Ramos (cell line): ENCODE measurements around the gene CTAG1A.
"Not testable (repeated sequence)": the region's sequence is repeated elsewhere in the genome, so short reads cannot be mapped to it uniquely, and the experiment has no call there.

Experiments
- in situ Hi-C: fragments of 300-500 bp; cut with MboI; formaldehyde crosslinking; loops from one replicate; pipeline ENCODE4 v1.14.3; 2022; ENCODE audit warnings: low sequenced_read_pairs; ENCODE audit not compliant: unreplicated experiment

Gene CTAG1A

DNA sequence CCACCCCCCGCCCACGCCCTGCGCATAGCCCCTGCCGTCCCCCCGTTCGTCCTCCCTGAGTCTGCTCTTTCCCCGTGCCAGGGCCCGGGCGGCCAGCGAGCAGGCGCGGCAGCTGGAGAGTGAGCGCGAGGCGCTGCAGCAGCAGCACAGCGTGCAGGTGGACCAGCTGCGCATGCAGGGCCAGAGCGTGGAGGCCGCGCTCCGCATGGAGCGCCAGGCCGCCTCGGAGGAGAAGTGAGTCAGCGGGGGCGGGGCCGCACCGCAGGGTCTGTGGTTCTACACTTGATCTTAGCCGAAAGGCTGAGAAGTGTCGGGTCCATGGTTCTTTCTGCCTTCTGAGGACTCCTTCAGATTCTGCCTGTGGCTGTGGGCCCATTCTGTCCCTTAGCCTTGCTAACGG lies 24.6 kb upstream of the CTAG1A start:
- in situ Hi-C loops, result not testable (repeated sequence)

DNA sequence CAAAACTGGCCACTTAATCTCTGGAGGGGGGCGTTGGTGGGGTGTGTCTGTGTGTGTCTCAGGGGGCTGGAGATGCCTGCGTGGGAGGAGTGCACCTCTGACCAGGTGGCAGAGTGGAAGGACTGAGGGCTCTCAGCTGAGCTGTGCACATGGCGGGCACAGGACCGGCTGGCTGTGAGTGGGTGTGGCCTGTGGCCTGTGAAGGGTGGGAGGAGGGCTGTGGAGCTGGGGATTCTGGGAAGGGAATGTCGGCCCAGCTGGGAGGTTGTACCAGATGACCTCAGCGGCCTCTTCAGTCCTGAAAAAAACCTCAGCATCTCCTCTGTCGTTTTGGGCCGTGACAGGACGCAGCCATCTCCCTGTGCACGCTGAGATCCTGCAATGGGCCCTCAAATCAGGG lies 22.6 kb upstream of the CTAG1A start:
- in situ Hi-C loops, result not testable (repeated sequence)

DNA sequence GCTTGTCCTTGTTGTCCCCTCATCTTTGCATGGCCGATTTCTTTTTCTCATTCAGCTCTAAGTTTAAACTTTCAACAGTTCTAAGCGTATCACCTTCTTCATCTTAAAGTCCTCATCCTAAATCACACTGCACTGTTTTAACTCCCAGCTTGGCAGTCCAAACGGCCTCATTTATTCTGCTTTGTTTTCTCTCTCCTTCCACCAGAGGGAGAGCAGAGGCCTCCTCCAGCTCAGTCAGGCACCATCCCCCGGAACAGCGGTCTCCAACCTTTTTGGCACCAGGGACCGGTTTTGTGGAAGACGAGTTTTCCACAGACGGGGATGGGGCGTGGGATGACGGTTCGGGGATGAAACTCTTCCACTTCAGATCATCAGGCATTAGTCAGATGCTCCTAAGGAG lies 14.6 kb upstream of the CTAG1A start:
- in situ Hi-C loops, result not testable (repeated sequence)

DNA sequence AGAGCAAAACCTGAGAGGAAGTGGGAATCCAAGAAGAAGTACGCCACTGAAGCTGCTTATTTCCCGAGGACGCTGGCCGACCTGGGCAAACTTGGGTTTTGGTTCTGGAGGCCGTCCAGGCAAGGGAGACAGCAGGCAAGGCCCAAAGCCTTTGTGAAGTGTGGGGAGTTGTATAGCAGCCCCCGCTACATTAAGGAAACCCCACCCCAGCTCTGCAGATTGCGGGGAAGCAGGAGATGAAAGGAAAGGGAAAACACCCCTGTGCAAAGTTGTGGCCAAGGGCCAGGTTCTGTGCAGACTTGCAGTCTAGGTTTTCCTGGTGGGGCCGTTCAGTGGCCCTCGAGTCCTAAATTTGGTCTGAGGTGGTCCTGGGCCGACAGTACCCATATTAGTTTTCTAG lies 11.9 kb upstream of the CTAG1A start:
- in situ Hi-C loops, result not testable (repeated sequence)

DNA sequence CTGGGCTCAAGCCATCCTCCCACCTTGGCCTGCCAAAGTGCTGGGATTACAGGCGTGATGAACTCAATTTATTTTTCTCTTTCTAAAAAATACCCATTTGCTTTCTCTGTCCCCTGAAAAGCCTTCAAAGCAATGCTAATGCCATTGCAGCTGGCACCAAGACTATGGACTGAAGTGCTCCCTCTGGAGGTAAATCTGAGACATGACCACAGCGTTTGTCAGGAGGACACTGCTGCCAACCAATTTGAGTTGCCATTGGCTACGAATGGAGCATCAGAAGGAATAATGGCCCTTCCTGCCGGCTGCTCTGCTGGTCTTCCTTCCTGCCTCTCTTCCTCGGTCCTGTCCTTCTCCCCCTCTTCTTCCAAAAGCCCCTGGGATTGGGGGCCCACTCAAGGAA lies 9.9 kb upstream of the CTAG1A start:
- in situ Hi-C loops, result loop anchor here (25.0 kb wide), 2 partner anchors 162 to 262 kb away; partner anchors contain the start of gene SMIM9

DNA sequence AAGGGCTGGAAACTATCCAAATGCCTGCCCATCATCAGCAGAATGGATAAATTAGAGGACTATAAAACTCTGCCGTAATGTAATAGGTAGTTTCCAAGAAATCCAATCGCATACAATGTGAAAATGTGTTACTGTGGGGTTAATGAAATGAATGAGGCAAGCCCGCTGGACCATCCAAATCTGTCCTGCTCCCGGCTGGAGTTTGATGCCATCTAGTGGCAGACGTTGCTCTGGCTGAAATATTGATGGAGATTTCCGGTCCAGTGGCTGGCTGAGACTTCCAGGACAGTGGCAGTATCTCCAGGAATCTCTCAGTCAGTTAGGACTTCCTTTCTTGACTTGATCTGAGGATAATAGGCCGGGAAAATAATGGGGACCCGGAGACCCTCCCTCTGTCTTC lies 1.9 kb upstream of the CTAG1A start:
- in situ Hi-C loops, result loop anchor here (25.0 kb wide), 2 partner anchors 154 to 254 kb away; partner anchors contain the start of gene SMIM9

DNA sequence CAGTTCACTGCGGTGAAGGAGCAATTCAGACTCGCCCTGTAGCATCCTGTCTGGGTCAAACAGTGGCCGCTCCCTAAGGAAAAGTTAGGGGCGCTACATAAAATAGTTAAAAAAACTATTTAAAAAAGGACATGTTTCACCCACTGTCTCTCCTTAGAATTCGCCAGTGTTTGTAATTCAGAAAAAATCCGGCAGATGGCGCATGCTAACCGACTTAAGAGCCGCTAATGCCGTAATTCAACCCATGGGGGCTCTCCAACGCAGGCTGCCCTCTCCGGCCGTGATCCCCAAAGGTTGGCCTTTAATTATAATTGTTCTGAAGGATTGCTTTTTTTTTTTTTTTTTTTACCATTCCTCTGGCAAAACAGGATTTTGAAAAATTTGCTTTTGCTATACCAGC lies 5.5 kb downstream of the CTAG1A start:
- in situ Hi-C loops, result loop anchor here (25.0 kb wide), 2 partner anchors 147 to 247 kb away; partner anchors contain the start of gene SMIM9

DNA sequence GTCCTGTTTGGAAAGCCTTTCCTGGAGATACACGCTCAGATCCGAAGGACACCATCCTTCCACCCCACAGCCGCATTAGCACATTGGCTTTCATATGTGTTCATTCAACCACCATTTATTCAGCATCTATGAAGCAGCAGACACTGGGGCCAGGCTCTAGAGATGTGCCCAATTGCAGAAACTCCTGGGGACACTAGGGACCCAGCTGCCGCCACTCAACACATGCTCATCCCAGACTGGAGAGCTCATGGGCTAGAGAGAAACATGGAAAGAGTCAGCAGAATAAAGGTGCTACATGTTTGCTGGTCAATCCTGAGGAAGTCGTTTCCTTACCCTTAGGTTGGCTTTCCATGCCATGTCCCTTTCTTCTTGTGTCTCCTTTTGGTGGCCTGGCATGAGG lies 7.6 kb downstream of the CTAG1A start:
- in situ Hi-C loops, result loop anchor here (25.0 kb wide), 2 partner anchors 145 to 245 kb away; partner anchors contain the start of gene SMIM9

DNA sequence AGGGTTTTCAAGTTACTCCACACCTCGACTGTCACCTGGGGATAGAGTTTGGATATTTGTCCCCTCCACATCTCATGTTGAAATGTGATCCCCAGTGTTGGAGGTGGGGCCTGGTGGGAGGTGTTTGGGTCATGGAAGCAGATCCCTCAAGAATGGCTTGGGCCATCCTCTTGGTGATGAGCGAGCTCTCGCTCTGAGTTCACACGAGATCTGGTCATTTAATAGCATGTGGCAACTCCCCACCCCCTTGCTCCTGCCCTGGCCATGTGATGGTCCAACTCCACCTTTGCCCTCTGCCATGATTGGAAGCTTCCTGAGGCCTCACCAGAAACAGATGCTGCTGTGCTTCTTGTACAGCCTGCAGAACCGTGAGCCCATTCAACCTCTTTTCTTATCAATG lies 8.3 kb downstream of the CTAG1A start:
- in situ Hi-C loops, result loop anchor here (25.0 kb wide), 2 partner anchors 144 to 244 kb away; partner anchors contain the start of gene SMIM9

DNA sequence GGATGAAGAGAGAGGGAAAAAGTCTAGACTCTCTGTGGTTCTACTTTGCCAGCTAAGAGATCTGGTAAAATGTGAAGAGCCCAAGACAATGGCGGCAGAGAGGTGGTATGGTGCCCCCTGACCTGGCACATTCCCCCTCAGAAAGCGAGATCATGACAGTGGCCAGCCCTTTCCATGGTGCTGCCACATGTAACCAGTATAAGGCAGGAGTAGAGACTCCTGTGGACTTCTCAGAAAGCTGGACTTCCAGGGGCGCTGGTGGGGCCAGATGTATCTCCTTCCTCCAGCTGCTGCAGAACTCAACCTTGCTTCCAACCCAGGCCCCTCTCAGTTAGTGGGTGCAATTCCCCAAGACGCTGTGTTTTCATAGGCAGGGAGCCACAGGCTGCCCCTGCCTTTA lies 9.6 kb downstream of the CTAG1A start:
- in situ Hi-C loops, result loop anchor here (25.0 kb wide), 2 partner anchors 143 to 243 kb away; partner anchors contain the start of gene SMIM9

DNA sequence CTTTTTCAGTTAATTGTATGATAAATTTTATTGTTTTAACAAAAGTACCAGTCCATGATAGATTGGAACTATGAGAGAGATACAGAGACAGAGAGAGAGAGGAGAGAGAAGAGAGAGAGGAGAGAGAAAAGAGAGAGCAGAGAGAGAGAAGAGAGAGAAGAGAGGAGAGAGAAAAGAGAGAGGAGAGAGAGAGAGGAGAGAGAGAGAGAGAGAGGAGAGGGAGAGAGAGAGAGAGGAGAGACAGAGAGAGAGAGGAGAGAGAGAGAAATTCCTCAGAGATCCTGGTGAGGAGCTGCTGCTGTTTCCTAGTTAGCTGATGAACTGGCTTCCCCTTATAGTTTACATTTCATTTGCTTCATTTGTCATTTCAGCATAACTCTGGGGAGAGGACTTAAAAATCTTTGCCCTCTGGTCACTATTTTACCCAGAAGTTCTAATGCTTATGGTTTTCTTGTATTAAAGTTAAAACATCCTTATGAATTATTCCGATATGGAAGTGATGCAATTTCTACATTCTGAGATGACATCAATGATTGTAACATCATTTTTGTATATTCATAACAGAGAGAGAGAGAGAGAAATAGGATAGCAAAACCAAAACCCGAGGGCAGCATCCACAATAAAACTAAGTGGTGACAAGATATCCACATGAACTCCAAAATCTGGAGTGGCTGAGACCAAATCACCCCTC lies 10.8 kb downstream of the CTAG1A start:
- in situ Hi-C loops, result loop anchor here (25.0 kb wide), 2 partner anchors 142 to 242 kb away; partner anchors contain the start of gene SMIM9

DNA sequence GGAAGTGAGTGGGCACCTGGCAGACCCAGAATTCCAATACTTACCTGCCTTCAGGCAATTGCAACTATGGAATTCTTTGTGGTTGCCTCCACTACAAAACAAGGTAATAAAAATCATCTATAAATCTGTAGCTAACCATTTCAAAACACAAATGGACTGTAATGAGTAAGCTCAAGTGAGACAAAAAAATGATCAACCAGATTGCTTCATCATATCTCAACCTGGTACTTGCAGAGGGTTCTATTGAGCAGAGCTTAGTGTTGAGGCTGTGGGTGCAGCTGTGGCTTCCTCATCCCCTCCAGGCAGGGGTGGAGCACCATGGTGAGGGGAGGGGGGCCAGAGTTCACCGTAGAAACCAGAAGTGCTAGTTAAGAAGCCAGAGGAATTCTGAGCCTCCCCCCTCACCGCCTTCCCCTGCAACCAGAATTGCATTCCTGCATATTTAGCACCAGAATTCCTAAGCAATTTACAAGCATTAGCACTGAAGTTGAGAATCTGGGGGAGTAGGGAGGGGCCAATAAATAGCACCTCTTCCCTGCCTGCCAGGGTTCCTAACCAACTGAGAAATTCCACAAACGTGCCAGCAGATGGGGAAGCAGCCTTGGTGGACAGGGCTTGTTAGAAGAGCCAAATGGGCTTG lies 11.5 kb downstream of the CTAG1A start:
- in situ Hi-C loops, result loop anchor here (25.0 kb wide), 2 partner anchors 141 to 241 kb away; partner anchors contain the start of gene SMIM9

DNA sequence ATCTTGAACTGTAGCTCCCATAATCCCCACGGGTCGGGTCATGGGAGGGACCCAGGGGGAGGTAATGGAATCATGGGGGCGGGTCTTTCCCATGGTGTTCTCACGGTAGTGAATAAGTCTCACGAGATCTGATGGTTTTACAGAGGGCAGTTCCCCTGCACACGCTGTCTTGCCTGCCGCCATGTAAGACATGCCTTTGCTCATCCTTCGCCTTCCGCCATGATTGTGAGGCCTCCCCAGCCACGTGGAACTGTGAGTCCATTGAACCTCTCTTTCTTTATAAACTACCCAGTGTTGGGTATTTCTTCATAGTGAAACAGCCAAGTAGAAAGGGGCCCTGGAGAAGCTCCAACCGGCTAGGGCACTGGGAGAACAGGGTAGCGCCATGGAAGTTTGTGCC lies 12.3 kb downstream of the CTAG1A start:
- in situ Hi-C loops, result loop anchor here (25.0 kb wide), 2 partner anchors 140 to 240 kb away; partner anchors contain the start of gene SMIM9

DNA sequence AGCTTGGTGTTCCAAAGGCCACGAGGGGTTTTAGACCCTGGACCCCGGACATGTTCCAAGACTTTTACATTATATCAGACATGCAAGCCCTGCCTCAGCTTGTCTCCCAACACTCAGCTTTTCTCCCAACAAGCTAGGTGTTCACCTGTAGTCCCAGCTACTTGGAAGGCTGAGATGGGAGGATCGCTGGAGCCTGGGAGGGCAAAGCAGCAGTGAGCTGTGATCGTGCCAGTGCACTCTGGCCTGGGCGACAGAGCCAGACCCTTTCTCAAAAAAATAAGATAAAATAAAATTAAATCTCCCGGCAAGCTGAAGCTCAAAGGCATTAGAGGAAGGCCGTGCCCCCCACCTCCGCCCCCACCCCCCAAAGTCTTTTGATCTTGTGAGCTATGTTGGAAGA lies 13.7 kb downstream of the CTAG1A start:
- in situ Hi-C loops, result loop anchor here (25.0 kb wide), 2 partner anchors 139 to 239 kb away; partner anchors contain the start of gene SMIM9

DNA sequence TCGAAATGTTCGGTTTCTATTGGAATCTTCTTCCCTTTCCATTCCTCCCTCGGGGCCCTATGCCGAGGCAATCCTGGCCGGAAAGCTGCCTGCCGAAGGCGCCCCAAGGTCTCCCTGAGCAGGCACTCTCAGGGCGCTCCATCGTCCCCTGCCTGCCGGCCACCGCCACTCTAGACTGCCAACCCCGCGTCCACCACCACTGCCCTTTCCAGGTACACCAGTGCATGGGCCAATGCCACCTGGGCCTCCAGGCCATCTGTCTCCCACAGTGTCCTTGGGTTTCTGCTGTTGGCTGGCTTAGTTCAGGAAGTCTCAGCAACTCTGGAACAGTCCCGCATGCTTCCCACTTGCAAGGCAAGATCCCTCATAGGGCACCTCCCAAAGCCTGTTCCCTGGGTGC lies 14.6 kb downstream of the CTAG1A start:
- in situ Hi-C loops, result loop anchor here (25.0 kb wide), 2 partner anchors 138 to 238 kb away; partner anchors contain the start of gene SMIM9

DNA sequence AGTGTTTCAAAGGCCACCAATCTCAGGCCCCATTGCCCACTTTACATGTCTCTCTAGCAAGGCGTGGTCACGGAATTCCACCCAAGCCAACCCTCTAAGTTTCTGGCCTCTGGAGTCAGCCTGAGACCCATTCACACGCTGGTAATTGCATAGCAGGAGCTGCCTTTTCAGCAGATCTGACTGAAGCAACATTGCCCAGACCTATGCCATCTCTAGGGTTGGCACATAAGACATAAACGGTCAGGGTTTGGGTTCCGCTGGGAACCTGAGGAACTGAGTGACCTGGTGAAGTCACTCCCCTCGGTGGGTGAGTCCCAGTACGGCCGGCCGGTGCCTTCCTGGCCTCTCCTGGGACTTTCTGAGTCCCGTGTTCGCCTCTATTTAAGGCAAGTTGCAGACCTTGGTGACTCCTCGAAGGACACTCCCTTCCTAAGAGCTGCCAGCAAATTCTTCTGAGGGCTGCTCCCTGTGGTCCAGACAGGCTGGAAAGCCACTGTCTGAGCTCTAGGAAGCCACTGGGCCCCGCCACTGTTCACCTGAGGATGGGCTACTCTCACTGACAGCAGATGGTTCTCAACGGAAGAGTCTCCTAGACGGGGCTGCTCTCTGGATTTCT lies 15.9 kb downstream of the CTAG1A start:
- in situ Hi-C loops, result no loop called here

DNA sequence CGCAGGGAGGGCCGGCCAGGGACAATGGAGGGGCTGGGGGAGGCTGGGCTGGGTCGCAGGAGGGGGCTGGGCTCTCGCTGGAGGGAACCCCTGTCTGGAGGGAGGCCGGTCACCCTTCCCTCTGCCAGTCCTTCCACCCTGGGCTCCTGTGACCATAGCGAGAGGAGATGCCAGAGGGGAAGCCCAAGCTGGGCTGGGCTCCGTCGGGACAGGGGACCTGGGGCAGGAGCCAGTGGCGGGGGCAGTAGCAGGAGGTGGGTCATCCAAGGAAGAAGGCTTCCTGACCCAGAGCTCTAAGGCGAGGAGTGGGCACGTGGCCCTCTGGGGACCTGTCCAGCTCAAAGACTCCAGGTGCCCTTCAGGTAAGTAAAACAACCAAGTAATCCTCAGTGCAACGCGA lies 17.3 kb downstream of the CTAG1A start:
- in situ Hi-C loops, result no loop called here

DNA sequence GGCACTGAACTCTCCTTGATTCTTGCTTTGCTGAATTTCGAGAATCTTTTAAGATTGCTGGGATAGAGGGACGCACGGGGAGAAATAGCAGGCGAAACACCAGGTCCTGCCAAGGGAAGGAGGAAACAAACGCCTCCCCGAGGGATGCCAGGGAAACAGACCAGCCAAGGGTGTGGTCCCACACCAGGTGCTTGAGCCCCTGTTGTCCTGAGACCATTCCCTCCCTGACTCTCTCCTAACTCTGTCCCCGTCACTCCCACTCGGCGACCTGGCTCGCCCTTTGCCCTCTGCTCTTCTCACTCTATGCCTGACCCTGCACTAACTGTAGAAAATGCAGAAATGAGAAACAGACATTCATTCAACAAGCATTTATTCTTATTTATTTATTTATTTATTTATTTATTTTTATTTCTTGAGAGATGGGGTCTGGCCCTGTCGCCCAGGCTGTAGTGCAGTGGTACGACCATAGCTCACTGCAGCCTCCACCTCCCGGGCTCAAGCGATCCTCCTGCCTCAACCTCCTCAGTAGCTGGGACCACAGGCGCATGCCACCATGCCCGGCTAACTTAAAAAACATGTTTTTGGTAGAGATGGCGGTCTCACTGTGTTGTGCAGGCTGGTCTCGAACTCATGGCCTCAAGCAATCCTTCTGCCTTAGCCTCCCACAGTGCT lies 18.0 kb downstream of the CTAG1A start:
- in situ Hi-C loops, result no loop called here

DNA sequence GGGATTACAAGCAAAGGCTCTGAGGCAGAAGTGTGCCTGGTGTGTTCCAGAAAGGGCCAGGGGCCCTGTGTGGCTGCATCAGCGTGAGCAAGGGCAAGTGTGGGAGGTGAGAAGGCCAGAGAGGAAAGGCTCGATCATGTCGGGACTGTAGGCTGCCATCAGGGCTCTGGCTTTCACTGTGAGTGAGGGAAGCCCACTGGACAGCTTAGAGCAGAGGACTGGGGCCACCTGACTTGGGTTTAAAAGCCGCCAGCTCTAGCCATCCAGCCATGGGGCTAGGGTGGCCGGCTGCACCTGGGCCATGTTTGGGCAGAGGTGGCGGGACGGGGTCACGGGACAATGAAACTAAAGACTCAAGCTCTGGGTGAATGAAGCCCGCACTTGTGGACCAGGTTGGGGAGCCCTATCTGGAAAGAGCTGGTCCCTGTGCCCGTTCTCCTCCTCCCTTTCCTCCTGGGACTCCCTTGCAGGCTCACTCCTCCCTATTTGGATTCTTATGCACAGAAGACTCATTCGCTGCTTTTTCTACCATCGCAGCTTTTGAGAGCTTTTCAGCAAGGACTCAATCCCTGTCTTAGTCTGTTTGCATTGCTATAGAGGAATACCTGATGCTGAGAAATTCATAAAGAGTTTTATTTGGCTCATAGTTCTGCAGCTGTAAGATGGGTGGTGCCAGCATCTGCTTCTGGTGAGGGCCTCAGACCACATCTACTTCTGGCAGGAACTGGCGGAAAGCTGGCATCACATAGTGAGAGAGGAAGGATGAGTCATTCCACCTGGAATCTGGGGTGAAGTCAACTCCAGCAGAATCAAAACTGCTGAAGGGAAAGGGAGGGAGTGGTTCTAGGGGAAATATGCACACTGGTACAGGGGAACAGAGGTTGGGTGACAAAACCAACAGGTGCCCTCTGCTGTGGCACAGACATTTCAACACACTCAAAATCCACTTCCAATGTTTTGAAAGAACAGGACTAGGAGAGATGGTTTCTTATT lies 18.8 kb downstream of the CTAG1A start:
- in situ Hi-C loops, result no loop called here
